ENCODE results near the gene LAMB2. TPM values are rescaled to one million over a fixed set of nuclear protein-coding genes. Genes with fewer than 3 reads are reported as not detected.

The LAMB2 gene
- total RNA-seq, 4 donors from 2014 or later, result 578 to 980 (median 645) TPM

DNA sequence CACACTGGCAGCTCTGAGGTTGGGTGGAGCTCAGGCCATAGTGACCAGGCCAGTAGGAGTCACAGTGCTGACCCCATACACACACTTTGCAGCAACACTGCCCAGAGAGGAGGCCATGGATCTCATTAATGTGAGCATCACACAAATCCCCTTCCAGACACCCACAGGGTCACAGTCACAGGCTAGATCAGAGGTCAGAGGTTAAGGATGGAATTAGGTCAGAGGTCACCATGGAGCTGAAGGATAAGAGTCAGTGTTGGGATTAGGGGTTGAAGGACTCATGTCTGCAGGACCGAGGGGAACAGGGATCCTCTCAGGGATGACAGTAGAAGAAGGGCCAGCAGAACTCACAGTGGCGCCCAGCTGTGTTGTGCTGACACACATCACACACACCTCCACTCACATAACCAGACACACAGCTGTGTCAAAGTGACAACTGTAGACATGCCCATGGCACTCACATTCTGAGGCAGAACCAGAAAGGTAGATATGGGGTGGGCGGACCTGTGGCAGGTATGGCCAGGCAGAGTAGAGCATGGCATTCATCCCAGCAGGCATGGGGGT, 20.6 kb upstream of the LAMB2 start:
- Histone ChIP-seq H3K4me1 (no peaks in the 10 kb centered on the region), H3K27me3 (no peaks in the 10 kb centered on the region), H3K4me3 (no peak overlapping the region), H3K9me3 (no peaks in the 10 kb centered on the region), H3K36me3 (no peaks in the 10 kb centered on the region), H3K27ac (no peak overlapping the region)
- 60 to 75% methylated on average over 1 to 2 of the region's 3 CpGs for WGBS, 2 donors (ENCODE audit: low coverage in 1 of 2)
- no peak for ATAC-seq
- no peak for TF ChIP-seq POLR2A (IDR thresholded peaks at IDR 0.05)
- no peak for TF ChIP-seq EP300 (IDR thresholded peaks at IDR 0.05)
- TF ChIP-seq, protein P1, sequence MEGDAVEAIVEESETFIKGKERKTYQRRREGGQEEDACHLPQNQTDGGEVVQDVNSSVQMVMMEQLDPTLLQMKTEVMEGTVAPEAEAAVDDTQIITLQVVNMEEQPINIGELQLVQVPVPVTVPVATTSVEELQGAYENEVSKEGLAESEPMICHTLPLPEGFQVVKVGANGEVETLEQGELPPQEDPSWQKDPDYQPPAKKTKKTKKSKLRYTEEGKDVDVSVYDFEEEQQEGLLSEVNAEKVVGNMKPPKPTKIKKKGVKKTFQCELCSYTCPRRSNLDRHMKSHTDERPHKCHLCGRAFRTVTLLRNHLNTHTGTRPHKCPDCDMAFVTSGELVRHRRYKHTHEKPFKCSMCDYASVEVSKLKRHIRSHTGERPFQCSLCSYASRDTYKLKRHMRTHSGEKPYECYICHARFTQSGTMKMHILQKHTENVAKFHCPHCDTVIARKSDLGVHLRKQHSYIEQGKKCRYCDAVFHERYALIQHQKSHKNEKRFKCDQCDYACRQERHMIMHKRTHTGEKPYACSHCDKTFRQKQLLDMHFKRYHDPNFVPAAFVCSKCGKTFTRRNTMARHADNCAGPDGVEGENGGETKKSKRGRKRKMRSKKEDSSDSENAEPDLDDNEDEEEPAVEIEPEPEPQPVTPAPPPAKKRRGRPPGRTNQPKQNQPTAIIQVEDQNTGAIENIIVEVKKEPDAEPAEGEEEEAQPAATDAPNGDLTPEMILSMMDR (IDR thresholded peaks at IDR 0.05), result no peak
- no peak for TF ChIP-seq POLR2AphosphoS5 (IDR thresholded peaks at IDR 0.05)

DNA sequence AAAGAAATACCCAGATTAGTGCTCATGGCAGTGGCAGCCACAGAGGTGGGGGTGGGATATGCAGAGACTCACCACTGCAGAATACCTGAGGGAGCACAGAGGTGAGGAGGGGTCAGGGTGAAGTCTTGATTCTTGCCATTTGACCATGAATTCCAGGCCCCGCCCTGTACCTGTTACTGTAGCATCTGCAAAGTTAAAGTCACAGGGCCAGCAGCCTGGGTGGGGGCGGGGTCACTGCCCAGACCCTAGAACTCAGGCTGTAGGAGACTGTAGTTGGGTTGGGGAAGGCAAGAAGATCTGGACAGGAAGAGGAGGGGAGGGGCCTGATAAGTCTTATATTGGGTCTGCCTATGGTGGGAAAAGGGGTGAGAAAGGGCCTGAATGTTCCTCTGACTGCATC, 18.8 kb upstream of the LAMB2 start:
- no peaks in the 10 kb centered on the region for H3K36me3 ChIP-seq
- no peak overlapping the region for H3K27ac ChIP-seq
- H3K27me3 ChIP-seq, result no peaks in the 10 kb centered on the region
- no peak overlapping the region for H3K4me3 ChIP-seq
- no peaks in the 10 kb centered on the region for H3K9me3 ChIP-seq
- WGBS, 2 donors (ENCODE audit: low coverage in 1 of 2), result 100% methylated on average over 1 of the region's 2 CpGs; no CpG with 5 or more reads in 1 of the 2 donors
- TF ChIP-seq, protein P1 (IDR thresholded peaks at IDR 0.05), result no peak
- TF ChIP-seq POLR2AphosphoS5 (IDR thresholded peaks at IDR 0.05) (no peak), POLR2A (IDR thresholded peaks at IDR 0.05) (no peak), EP300 (IDR thresholded peaks at IDR 0.05) (no peak)
- no peaks in the 10 kb centered on the region for H3K4me1 ChIP-seq
- no peak for ATAC-seq

DNA sequence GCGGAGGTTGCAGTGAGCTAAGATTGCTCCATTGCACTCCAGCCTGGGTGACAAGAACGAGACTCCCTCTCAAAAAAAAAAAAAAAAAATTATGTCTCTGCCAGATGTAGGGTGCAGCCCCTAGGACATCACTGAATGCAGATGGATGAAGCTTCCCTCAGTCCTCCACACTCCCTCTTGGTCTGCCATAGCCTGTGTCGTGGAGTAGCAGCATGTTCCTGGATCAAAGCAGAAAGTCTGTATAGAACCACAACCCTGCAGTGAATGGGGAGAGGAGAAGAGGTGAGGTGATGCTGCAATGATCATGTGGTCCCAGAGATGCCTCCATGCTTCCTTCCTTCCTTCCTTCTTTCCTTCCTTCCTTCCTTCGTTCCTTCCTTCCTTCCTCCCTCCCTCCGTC, 15.3 kb upstream of the LAMB2 start:
- ATAC-seq, result no peak
- Histone ChIP-seq H3K4me3 (no peak overlapping the region), H3K27me3 (no peaks in the 10 kb centered on the region), H3K9me3 (no peaks in the 10 kb centered on the region), H3K36me3 (no peaks in the 10 kb centered on the region), H3K27ac (no peak overlapping the region), H3K4me1 (no peaks in the 10 kb centered on the region)
- 57 to 69% methylated on average over 4 to 5 of the region's 5 CpGs for WGBS, 2 donors (ENCODE audit: low coverage in 1 of 2)
- TF ChIP-seq POLR2AphosphoS5 (IDR thresholded peaks at IDR 0.05) (no peak), EP300 (IDR thresholded peaks at IDR 0.05) (no peak), POLR2A (IDR thresholded peaks at IDR 0.05) (no peak)
- TF ChIP-seq, protein P1 (IDR thresholded peaks at IDR 0.05), result no peak

DNA sequence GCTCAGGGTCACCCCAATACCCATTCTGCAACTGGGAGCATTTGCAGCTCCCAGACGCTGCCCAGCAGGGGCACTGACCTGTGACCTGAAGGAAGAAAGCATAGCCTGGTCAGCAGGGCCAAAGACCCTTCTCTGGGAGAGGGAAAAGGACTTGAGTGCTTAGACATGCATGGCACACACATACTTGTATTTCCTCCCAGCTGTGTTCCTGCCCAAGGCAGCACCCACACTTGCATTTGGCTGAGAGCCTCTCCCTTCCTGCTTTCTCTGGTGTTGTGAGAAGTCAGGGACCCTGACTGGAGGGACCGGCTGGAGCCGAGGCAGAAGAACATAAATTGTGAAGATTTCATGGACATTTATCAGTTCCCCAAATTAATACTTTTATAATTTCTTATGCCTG, 7.2 kb upstream of the LAMB2 start:
- 94 to 95% methylated on average over 2 of the region's 3 CpGs for WGBS, 2 donors (ENCODE audit: low coverage in 1 of 2)

DNA sequence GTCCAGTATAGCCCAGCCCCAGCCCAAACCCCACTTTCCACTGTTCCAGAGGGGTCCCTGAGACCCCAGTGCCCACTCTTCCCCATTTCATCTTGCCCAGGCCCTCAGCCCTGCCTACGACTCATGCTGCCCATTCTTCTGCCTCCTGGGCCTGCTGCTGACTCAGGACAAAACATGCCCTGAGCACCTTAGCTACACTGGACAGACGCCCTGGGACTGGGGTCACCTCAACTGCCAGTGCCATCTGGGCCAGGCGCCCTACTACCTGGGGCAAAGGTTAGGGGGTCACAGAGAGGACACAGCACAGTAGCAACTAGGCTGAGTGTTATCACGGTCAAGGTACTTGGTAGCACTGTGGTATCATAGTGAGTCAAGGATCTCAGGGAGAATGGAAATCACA, 2.6 kb upstream of the LAMB2 start:
- peaks cover 0 to 32% (median 21%) of the 10 kb centered on the region in 3 donors for H3K4me1 ChIP-seq
- no peak overlapping the region for H3K27ac ChIP-seq
- H3K27me3 ChIP-seq, result peaks cover 9% of the 10 kb centered on the region
- no peak overlapping the region for H3K4me3 ChIP-seq
- ATAC-seq, result no peak
- TF ChIP-seq, protein P1 (IDR thresholded peaks at IDR 0.05), result no peak
- no peak for TF ChIP-seq POLR2A (IDR thresholded peaks at IDR 0.05)
- no peak for TF ChIP-seq EP300 (IDR thresholded peaks at IDR 0.05)
- TF ChIP-seq POLR2AphosphoS5 (IDR thresholded peaks at IDR 0.05), result no peak
- peaks cover 0 to 10% of the 10 kb centered on the region in 2 donors for H3K36me3 ChIP-seq
- 60 to 80% methylated on average over 1 to 2 of the region's 4 CpGs for WGBS, 2 donors (ENCODE audit: low coverage in 1 of 2)
- no peaks in the 10 kb centered on the region for H3K9me3 ChIP-seq

More for the DNA sequence above, 7.2 kb upstream of the LAMB2 start:
- Histone ChIP-seq H3K27me3 (peaks cover 9% of the 10 kb centered on the region), H3K4me1 (no peaks in the 10 kb centered on the region), H3K36me3 (no peaks in the 10 kb centered on the region), H3K4me3 (no peak overlapping the region), H3K27ac (no peak overlapping the region), H3K9me3 (no peaks in the 10 kb centered on the region)
- no peak for ATAC-seq
- no peak for TF ChIP-seq EP300 (IDR thresholded peaks at IDR 0.05)
- TF ChIP-seq, protein P1 (IDR thresholded peaks at IDR 0.05), result no peak
- TF ChIP-seq POLR2AphosphoS5 (IDR thresholded peaks at IDR 0.05), result no peak
- TF ChIP-seq POLR2A (IDR thresholded peaks at IDR 0.05), result no peak
